COR-L47 (cell line): ENCODE results near the gene FBXO33.

Experiments
- DNase-seq: peaks from one replicate; lab custom pipeline; 2025; lab: John Stamatoyannopoulos, UW

The FBXO33 gene

GRCh38 chr14:39431416-39432178 is 636 bp downstream of the FBXO33 start:
- no peak for DNase-seq

GRCh38 chr14:39430762-39431415 is 1.3 kb downstream of the FBXO33 start:
- DNase-seq = no peak

GRCh38 chr14:39428118-39428517 is 4.1 kb downstream of the FBXO33 start:
- no peak for DNase-seq

- DNase-seq = peak; percentile 37
Measured at GRCh38 chr14:39426605-39427004, 5.6 kb downstream of the FBXO33 start.

DNA sequence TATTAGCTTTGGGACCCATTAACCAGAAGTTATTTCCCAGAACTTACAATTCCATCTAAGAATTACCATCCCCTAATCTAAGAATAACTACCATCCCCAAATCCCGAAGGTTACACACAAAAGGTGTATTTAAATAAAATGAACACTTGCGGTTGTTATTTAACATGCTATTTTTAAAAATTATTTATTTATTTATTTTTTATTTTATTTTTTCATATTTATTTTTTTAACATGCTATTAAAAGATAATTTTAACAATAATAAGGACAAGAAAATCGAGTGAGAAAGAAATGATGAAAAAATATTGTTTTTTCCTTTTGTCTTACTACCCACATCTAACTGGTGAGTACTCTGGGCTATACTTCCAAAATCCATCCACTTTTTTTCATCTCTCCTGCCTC is 6.3 kb downstream of the FBXO33 start:
- DNase-seq = no peak

- no peak for DNase-seq
Measured at GRCh38 chr14:39423793-39424192, 8.4 kb downstream of the FBXO33 start.

GRCh38 chr14:39422243-39422642 is 10.0 kb downstream of the FBXO33 start:
- DNase-seq = no peak

DNA sequence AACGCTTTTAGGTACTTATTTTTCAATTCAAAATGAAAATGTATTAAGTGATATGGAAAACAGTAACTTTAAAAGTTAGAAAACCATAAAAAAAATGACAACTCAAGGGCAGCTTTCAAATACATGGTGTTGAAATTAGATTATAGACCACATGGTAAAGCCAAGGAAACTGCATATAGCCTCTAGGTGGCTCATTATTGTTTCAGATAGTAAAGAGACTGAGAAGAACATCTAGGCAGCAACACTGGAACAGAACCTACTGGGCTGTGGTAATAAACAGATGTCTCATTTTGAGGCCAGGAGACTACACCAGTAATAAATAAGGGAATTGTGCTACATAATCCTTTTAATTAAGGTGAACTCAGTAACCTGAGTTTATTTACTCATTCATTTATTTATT is 13.0 kb downstream of the FBXO33 start:
- DNase-seq = no peak

- no peak for DNase-seq
Measured at GRCh38 chr14:39417014-39417413, 15.2 kb downstream of the FBXO33 start.

- no peak for DNase-seq
Measured at GRCh38 chr14:39416072-39416471, 16.2 kb downstream of the FBXO33 start.

DNA sequence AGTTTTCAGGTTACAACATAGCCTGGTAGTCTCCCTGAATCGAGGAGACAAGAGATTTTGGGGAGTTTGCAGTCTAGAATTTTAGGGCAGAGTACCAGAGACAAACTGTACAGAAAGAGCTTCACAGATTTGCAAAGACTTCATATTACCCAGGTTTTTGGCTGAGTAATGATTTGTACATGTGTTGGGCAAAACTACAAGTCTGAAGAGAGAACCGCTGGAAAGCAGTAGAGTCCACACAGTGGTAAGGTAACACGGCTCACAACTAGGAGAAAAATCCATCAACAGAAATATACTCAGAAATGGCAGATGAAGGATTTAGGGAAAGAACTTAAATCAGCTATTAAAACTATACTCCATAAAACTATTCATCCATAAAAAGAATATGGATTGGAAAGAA is 25.7 kb downstream of the FBXO33 start:
- DNase-seq = no peak

GRCh38 chr14:39398382-39398781 is 33.9 kb downstream of the FBXO33 start:
- no peak for DNase-seq

GRCh38 chr14:39396448-39396847 is 35.8 kb downstream of the FBXO33 start:
- DNase-seq = no peak

DNA sequence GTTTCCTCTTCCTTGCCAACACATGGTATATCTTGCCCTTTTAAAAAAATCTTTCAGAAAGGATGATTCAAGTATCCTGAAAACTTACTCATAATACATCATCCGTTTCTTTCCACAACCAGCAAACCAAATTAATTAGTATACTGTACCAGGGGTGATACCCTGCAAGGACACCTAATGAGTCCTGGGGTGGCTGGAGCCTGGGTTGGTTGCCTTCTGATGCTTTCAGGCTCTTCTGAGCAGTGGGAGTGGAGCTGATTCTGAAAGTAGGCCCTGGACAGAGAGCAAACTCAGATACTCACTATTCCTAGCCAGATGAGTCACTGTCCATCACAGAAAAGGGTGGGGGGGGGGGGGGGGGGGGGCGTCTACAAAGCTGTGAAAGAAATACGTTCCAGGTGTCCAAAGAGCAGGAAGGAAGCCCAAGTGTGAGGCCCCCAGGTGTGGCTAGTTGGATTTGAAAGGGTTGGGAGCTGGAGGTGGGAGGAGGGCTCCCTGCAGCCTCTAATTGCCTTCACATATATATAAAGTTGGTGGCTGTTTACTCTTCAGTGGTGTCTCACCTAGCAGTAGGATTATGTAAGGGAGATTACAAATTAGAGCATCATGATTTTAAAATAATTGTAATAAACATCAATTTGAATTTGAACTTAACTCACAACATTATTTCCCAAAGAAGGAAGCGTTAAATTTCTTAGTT is 36.5 kb downstream of the FBXO33 start:
- peak; percentile 3 for DNase-seq

DNA sequence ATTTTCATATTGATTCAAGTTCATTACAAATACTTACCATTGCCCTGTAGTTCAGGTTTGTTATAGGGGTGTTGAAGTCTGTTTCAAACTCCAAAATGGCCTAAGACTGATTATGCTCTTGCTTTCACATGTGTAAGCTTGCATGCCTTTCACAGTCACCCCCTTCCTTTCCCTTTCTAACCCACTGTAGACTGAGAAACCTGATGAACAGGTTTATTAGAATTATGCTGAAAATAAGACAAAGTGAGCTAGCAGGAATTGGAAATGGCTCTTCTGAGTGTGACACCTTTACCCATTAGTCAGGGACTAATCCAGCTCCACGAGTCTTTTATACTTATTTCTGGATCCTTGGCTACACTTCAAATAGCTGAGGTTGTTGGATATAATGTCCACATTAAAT is 38.9 kb downstream of the FBXO33 start:
- DNase-seq = no peak

- DNase-seq = no peak
Measured at GRCh38 chr14:39384177-39384576, 48.1 kb downstream of the FBXO33 start.

DNA sequence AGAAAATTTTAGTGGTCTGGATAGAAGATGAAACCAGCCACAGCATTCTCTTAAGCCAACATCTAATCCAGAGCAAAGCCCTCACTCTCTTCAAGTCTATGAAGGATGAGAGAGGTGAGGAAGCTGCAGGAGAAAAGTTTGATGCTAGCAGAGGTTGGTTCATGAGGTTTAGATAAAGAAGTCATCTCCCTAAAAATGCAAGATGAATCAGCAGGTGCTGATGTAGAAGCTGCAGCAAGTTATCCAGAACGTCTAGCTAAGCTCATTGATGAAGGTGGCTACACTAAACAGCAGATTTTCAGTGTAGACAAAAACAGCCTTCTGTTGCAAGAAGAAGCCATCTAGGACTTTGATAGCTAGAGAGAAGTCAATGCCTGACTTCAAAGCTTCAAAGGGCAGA is 48.5 kb downstream of the FBXO33 start:
- no peak for DNase-seq

GRCh38 chr14:39383026-39383660 is 49.1 kb downstream of the FBXO33 start:
- no peak for DNase-seq

- no peak for DNase-seq
Measured at GRCh38 chr14:39382463-39382862, 49.8 kb downstream of the FBXO33 start.

DNA sequence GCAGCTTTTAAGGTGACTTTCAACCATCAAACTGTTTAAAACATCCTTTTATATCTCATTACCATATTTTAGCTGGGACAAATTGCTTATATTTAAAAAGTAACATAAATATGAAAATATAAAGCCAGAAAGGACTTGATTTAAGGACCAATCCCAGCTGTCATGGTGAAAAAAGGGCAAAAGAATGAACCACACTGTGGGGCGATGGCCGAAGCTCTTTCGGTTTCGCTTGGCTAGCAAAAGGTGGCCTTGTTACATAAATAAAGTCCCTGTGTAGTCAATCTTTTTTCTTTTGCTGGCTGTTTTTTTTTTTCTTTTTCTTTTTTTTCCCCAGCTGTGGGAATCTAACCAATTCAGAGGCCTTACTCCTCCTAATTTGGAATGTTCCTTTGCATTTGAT is 50.9 kb downstream of the FBXO33 start:
- no peak for DNase-seq

GRCh38 chr14:39376667-39377403 is 55.4 kb downstream of the FBXO33 start:
- DNase-seq = no peak

DNA sequence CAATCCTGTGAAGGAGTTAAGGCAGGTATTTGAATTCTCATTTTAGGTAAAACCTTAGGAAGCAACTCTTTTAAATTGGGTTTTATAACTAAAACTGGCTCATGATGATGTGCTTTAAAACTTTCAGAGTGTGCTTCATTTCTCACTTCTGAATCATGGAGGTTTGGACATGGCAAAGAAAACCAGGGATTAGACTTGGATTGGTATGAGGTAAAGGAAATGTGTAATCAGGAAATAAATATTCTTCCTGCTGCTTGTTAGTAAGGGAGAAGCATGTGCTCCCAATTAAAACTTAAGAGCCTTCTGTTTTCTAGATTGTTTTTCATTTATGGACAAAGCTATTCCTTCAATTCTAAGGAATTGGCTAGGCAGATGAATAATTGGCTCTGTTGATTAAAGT is 57.4 kb downstream of the FBXO33 start:
- DNase-seq = no peak
